ENCODE data around the gene FGF16.
A peak's percentile ranks its signal among the peaks of the same experiment; 100 is the strongest.

DNA sequence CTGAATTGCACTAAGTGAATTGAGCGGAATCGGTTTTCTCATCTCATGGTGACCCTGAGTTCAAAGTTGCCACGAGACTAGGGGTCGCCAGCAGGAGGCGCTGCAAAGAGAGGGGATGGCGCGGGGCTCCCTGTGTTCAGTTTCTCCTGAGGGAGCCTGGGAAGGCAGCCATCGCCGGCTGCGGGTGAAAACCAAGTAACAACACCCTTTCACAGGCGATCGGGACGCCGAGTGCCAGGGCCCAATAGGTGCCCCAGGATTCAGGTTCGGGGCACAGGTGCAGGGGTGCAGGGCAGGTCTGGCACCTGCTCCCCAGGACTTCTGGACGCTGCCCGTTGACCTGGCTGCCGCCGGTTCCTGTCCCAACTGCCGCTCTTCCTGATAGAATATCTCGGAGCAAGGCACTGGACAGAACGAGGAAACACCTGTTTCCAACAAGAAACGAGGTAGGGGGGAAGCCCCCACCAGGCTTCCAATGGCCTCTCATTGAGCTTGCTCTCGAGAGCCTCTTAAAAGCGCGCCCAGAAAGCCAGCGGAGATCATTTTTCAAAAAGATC is 1.1 kb upstream of the FGF16 start:
- TF ChIP-seq, protein P1, sequence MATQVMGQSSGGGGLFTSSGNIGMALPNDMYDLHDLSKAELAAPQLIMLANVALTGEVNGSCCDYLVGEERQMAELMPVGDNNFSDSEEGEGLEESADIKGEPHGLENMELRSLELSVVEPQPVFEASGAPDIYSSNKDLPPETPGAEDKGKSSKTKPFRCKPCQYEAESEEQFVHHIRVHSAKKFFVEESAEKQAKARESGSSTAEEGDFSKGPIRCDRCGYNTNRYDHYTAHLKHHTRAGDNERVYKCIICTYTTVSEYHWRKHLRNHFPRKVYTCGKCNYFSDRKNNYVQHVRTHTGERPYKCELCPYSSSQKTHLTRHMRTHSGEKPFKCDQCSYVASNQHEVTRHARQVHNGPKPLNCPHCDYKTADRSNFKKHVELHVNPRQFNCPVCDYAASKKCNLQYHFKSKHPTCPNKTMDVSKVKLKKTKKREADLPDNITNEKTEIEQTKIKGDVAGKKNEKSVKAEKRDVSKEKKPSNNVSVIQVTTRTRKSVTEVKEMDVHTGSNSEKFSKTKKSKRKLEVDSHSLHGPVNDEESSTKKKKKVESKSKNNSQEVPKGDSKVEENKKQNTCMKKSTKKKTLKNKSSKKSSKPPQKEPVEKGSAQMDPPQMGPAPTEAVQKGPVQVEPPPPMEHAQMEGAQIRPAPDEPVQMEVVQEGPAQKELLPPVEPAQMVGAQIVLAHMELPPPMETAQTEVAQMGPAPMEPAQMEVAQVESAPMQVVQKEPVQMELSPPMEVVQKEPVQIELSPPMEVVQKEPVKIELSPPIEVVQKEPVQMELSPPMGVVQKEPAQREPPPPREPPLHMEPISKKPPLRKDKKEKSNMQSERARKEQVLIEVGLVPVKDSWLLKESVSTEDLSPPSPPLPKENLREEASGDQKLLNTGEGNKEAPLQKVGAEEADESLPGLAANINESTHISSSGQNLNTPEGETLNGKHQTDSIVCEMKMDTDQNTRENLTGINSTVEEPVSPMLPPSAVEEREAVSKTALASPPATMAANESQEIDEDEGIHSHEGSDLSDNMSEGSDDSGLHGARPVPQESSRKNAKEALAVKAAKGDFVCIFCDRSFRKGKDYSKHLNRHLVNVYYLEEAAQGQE (IDR thresholded peaks at IDR 0.05; ENCODE audit: low read depth, low read length) = no peak
- TF ChIP-seq, protein P2, sequence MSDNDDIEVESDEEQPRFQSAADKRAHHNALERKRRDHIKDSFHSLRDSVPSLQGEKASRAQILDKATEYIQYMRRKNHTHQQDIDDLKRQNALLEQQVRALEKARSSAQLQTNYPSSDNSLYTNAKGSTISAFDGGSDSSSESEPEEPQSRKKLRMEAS (IDR thresholded peaks at IDR 0.05; ENCODE audit: low read depth) = no peak
- TF ChIP-seq, protein P3, sequence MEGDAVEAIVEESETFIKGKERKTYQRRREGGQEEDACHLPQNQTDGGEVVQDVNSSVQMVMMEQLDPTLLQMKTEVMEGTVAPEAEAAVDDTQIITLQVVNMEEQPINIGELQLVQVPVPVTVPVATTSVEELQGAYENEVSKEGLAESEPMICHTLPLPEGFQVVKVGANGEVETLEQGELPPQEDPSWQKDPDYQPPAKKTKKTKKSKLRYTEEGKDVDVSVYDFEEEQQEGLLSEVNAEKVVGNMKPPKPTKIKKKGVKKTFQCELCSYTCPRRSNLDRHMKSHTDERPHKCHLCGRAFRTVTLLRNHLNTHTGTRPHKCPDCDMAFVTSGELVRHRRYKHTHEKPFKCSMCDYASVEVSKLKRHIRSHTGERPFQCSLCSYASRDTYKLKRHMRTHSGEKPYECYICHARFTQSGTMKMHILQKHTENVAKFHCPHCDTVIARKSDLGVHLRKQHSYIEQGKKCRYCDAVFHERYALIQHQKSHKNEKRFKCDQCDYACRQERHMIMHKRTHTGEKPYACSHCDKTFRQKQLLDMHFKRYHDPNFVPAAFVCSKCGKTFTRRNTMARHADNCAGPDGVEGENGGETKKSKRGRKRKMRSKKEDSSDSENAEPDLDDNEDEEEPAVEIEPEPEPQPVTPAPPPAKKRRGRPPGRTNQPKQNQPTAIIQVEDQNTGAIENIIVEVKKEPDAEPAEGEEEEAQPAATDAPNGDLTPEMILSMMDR (IDR thresholded peaks at IDR 0.05) = peak; percentile 27; the same call in 1 of the 2 replicates
- TF ChIP-seq EP300 (IDR thresholded peaks at IDR 0.05; ENCODE audit: borderline replicate concordance in 1 of 2, low read depth in 1 of 2, low read length in 1 of 2) (no peak), RFX5 (IDR thresholded peaks at IDR 0.05; ENCODE audit: low read length) (no peak)
- TF ChIP-seq, protein P4, sequence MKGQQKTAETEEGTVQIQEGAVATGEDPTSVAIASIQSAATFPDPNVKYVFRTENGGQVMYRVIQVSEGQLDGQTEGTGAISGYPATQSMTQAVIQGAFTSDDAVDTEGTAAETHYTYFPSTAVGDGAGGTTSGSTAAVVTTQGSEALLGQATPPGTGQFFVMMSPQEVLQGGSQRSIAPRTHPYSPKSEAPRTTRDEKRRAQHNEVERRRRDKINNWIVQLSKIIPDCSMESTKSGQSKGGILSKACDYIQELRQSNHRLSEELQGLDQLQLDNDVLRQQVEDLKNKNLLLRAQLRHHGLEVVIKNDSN (IDR thresholded peaks at IDR 0.05; ENCODE audit: borderline replicate concordance, low read depth) = no peak
